HG03108 (cell line): ENCODE data around the gene TWIST2.

Source experiments
- ATAC-seq: cut with Tn5 transposase; IDR thresholded peaks from one replicate; pipeline ENCODE4 v1.9.1; 2021; ENCODE audit warnings: moderate library complexity; ENCODE audit not compliant: unreplicated experiment

The TWIST2 gene

DNA sequence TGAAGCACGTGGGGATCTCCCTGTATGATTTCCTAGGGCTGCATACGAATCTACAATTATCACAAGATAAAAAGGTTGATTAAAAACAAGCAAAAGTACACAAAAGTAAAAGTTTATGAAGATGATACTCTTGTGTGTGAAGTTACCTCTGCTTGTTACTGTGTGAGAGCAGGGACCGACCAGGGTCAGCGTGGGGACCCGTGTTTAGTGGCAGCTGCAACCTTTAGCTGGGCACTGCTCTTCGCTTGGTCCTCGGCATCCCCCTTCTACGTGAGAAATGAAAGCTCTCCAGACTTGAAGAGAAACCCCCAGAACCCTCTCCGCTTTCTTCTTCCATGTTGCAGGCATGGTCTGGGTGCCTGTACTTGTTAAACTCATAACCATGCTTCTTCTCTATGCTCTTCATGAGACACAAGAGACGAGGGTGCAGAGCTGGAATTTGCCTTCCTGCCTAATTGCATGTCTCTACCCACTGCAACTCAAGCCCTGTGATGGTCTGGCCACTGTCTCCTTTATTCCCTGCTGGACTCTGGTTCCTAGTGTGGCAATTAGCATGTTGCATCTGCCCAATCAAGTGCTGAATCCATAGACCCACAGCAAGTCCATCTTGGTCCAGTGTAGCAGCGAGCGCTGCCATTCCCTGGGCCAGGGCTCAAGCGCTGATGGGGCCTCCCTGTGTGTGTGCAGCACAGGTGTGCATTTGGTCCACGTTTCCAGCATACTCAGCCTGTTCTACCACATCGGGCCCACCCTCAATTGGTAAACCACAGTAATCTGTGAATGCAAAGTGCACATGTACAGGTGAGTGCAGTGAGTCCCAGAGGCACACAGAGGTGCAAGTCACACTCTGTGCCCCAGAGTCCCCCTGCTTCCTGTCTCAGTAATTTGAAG is 88.5 kb downstream of the TWIST2 start:
- no peak for ATAC-seq

DNA sequence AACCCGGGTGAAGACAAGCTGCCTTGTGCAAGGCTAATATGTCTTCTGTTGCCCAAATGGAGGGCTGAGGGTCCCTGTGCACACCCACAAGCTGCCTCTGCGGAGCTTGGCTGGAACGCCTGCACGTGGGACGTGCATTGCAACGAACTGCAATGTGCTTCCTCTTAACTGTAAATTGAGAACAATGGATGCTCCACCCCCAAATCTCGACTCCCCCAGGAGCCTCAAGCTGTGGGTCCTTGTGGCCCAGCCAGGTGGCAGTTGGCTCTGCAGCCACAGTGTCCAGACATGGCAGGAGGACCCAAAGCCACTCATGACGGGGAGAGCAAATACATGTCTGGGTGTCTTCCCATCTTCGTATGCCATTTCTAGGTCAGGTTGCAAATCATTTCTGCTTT is 90.1 kb downstream of the TWIST2 start:
- ATAC-seq, result no peak

DNA sequence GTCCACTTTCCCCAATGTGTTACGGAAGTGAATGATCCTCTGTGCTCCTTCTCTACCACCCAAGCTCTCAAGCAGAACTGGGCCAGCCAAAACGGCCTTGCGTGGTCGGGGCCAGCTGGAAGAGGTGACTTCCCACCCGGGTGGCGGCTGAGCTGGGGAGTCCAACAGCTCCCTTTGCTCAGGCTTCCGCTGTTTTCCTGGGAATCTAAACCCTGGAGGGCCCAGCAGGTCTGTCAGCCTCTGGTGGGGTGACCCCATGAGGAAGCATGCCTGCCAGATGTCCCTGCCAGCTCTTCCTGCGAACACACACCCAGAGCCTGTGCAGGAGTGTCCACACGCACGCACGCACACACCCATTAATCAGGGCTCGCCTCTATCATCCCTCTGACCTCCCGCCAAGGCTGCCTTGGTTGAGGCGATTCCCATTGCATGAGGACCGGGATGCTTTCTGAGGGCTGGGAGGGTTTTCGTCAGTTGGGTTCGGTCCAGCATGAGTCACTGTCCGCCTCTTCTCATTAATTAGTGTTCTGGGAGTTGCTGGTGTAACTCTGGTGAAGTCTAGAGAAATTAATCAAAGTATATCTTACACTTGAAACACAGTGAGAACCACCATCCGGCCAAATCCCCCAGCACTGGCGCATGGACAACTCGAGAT is 90.6 kb downstream of the TWIST2 start:
- ATAC-seq, result no peak

DNA sequence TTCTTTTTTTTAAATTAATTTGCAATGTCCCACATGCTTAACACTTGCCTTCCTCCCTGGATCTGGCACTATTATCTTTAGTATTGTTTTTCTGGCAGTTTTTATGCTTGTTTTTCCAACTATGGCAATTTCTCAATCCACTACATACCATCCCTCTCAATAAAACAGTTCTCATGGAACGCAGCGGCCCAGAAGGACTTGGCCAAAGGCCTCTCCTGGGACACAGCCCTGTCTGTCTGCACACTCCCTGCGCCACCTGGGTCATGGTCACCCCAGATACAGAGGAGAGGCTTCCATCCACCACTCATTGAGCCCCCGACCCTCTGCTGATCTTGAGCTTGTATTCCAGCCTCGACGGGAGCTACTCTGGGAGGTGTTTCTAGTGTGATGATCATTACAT is 91.2 kb downstream of the TWIST2 start:
- ATAC-seq, result no peak

DNA sequence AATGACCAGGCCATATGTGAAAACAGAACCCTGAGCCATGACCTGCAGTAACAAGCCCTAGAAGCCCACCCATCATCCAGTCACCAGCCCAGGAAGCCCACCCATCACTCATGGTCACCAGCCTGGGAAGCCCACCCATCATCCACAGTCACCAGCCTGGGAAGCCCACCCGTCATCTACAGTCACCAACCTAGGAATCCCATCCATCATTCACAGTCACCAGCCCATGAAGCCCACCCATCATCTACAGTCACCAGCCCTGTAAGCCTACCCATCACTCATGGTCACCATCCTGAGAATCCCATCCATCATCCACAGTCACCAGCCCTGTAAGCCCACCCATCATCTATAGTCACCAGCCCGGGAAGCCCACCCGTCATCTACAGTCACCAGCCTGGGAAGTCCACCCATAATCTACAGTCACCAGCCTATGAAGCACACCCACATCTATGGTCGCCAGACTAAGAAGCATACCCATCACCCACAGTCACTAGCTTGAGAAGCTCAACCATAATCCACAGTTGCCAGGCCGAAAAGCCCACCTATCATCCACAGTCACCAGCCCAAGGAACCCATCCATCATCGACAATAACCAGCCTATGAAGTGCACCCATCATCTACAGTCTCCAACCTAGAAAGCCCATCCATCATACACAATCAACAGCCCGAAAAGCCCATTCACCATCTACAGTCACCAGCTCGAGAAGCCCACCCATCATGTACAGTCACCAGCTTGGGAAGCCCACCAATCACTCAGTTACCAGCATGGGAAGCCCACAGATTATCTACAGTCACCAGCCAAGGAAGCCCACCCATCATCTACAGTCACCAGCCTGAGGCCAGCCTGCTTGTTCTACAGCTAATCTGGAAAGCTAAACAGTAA is 91.9 kb downstream of the TWIST2 start:
- no peak for ATAC-seq

DNA sequence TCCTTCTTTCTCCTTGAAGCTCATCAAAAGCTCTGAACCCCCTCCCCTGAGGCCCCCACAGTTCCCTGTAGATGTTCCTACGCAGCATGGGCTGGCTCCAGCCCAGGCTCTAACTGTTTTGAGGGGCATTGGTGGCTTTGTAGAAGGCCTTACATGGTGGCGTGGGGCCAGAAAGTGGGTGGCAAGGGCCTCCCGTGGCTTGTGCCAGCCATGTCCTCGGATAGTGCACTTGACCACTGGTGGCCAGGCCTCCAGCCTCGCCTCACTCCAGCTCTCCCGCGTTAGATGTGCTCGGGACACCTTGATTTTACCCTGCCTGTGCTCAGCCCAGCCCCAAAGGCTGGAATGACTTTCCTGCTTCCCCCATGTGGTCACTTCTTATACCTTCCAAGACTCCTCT is 92.9 kb downstream of the TWIST2 start:
- no peak for ATAC-seq

DNA sequence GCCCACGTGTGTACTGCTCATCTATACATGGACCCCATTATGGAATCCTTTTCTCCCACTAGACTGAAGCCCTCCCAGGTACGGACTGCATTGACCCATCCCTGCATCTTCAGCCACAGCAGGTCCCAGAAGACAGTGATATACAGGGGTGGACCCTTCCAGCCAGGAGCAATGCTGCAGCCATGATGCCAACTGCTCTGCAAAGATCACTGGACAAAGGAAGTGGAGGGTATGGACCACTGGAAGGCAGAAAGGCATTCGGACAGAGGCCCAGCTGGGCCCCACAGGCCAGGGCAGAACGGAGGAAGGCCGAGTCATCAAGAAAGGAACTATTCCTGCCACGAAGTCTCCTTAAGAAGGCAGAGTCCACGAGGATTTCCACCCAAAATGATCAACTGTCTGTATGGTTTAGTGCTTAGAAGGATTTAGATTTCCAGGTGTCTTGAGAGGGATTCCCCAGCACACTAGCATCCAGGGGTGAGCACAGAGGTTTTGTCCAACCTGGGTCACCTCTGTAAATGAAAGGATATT is 93.4 kb downstream of the TWIST2 start:
- ATAC-seq, result no peak

DNA sequence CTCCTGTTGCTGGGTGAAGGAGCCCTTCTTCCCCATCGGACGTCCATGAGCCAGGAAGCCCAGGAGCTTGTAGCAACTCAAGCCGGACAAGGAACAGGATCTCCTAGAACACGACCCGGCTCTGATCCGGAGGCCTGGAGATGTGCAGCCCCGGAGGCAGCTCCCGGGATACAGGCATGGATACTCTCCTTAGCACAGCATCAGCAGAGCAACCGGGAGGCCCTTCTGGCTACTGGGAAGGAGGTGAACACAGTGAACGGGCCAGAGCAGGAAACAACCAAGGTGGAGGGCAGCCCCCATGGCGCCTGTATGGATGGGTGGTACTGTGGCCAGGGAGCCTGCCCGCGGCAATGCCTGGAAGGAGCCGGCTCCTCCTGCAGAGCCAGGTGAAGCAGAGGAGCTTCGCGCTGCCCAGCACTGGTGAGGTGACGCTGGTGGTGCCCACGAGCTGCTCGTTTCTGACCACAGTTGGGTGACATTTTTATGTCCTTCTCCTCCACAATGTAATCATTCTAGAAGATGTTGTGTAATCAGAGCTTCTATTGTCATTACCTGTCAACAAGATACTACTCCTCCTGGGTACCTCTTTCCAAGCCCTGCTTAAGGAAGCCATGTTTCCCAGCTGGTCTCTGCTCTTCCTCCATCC is 94.3 kb downstream of the TWIST2 start:
- no peak for ATAC-seq

DNA sequence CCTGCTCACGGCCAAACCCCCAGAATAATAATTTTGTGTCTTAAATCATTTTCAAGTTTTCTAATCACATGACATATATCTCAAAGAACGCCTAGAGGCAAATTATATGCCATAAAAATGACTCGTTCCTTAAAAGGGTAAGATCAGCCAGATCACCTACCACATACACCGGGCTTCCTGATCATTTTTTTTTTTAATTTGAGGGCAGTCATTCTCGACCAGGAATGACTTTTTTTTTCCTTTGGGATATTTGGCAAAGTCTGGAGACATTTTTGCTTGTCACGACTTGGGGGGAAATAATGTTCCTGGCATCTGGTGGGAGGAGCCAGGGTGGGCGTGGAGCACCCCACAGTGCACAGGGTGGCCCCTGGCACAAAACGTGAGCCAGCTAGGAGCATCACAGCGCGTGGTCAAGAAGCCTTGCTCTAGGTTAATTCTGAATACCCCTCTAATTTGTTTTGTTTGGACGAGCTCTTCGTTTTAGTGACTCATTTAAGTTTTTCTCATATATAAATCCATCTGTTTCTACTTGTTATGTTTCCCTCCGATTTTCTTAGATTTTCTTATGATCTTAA is 94.9 kb downstream of the TWIST2 start:
- no peak for ATAC-seq

DNA sequence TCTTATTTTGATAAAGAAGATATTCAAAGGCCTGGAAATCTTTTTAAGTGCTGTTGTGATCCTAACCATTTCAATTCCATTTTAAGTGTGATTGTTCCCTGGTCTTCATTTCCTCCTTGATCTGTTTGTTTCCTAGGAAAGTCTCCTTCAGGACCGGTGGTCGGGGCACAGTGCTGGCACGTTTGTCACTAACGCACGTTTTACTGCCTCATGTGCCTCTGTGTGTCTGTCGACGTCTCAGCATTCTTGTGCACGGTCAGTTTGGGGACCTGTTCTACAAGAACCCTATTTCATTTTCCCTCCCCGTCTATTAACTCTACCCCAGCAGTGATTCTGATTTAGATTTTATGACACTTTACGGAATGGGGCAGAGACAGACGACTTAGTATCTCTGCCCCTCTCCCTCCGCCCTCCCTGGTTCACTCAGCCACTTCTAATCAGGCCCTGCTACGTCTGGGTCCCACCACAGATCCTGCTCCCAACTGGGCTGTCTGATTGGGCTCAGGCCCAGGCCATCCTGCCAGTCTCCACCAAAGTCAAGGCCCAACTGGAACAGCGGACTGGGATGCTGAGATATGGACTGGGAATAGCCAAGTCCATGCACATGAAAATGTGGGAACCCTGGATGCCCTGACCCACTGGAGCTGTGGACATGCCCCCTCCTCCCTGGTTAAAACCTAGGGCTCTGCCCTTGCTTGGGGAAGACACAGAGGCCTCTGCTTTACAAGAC is 95.6 kb downstream of the TWIST2 start:
- no peak for ATAC-seq

DNA sequence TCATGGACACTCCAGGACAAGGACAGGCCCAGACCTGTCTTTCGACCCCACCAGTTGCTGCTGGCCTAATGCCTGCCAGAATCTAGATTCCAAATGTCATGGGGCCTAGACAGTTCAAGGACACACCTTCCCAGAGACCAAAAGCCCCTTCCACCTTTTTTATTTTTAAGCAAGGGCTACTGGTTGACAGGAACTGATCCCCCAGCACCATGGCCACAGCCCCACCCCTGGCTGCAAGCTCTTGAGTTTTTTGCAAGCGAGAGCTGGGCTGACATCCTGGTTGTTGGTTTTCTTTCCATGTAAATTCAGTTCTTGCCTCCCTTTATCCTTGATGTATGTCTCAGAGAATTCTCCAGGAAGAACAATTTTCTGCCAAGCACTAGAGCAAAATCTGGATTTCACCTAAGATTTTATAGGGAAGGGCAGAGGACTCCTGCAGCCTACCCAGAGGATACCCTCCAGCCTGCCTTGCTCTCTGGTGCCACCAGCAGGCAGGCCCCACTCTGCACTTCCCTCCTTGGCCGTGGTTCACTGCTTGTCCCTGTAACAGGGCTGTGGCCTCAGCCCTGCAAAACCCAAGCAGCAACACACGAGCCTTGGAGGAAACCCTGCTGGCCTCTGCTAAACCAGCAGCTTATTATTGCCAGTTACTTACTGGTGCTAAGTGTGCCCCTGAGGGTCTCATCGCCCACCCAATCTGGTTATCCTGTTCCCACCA is 97.7 kb downstream of the TWIST2 start:
- ATAC-seq, result no peak

DNA sequence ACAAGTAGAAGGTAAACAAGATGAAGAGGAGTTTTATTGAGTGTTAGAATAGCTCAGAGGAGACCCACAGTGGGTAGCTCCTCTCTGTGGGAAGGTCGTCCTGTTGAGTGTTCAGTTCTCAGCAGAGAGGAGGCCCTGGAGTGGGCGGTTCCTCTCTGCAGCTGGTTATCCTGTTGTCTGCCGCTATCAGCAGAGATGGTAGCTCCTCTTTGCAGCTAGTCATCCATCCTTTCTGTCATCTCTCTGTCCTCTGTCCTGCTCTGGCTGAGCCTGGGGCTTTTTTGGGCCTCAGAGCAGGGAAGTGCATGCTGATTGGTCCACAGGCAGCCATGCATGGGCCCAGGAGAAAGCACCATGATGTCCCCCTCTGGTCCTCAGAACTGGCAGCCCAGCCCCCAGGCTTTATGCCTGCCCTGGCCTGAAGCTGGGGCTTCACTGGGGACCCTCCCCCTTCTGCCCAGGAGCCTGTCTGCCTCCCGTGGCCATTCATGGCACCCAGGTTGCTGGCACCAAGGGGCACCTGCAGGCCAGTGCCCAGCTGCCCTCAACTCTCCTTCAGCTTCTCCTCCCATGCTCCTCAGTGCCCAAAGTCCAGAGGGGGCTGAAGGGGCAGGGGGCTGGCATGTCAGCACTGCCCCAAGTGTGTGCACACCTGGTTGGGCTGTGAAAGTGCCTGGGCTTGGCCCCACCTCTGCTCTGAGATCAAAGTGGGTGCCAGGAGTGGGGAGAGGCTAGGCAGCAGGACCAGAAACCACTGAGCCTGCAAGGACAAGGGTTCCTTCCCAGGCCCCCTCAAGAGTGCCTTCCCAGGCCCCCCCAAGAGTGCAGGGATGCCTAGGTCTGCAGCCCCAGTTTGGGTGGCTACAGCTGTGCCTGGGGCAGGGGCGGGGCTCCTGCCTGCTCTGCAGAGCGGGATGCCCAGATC is 98.7 kb downstream of the TWIST2 start:
- ATAC-seq, result no peak

DNA sequence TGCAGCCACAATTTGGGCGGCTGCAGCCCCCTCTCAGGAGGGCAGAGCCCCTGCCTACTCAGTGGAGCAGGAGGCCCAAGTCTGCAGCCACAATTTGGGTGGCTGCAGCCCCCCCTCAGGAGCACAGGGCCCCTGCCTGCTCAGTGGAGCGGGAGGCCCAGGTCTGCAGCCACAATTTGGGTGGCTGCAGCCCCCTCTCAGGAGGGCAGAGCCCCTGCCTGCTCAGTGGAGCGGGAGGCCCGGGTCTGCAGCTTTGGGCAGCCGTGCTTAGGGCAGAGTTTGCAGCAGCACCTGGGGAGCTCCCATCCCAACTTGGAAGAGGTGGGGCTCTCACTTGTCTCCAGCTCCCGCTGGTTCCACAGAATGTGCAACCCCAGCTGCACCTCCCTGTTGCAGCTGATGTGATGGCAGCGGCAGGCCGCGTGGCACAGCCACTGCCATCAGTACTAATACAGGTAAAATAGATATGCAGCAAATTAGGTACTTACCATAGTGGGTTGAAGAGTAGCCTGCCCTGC is 99.4 kb downstream of the TWIST2 start:
- ATAC-seq, result no peak

DNA sequence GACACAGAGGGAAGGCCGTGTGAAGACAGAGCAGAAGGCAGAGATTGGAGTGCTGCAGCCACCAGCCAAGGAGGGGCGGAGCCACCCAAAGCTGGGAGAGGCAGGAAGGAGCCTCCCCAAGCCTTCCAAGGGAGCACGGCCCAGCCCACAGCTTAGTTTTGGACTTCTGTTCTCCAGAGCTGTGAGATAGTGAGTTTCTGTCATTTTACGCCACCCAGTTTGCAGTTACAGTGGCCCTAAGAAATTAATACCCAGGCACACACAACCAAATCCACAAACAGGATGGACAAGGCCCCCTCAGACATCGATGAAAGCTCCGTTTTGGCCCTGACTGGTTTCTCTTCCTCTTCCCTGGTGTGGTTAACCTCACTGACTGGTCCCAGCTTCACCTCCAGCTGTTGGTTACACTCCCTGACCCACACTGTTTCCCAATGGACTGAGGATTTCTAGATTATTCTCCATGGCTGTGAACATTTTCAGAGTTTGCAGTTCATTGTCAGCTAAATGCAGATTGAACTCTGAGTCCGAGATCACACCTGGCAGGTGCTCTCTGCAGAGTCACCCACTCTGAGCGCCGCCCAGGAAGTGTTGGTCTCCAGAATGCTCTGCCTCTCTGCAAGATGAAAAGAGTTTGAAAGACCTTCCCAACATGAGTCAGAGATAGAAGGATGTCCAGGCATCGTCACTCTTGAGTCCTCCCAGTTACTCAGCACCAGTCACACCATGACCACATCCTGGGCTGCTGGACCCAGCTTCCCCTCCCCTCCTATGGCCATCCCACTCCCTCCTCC is 100.2 kb downstream of the TWIST2 start:
- no peak for ATAC-seq

DNA sequence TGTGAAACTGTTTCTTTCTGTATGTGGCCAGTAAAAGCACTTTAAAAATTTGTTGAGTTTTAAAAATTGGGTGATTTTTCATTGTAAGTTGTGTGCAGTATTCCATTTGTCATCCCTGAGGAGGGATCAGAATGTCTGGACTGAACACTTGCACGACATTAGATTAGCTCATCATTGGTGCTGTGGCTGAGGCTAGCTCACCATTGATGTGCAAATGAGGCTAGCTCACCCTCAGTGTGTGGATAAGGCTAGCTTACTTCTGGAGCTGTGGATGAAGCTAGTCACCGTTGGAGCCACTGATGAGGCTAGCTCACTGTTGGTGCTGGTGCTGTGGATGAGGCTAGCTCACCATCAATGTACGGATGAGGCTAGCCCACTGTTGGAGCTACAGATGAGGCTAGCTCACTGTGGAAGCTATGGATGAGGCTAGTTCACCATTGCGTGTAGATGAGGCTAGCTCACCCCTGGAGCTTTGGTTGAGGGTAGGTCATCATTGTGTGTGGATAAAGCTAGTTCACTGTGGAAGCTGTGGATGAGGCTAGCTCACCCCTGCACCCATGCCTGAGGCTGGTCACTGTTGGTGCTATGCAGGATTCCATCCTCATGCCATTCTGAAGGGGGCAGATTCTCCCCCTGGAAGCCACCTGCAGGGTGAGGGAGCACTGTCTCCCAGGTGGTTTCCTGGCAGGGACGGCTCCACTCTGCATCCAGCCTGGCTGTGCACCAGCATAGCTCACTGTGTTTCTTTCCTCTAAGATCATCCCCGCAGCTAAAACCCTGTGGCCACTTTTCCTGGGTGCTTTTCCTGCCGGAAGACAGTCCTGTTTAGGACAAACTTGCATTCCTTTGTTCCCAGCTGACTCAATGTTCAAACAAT is 101.1 kb downstream of the TWIST2 start:
- ATAC-seq, result no peak

DNA sequence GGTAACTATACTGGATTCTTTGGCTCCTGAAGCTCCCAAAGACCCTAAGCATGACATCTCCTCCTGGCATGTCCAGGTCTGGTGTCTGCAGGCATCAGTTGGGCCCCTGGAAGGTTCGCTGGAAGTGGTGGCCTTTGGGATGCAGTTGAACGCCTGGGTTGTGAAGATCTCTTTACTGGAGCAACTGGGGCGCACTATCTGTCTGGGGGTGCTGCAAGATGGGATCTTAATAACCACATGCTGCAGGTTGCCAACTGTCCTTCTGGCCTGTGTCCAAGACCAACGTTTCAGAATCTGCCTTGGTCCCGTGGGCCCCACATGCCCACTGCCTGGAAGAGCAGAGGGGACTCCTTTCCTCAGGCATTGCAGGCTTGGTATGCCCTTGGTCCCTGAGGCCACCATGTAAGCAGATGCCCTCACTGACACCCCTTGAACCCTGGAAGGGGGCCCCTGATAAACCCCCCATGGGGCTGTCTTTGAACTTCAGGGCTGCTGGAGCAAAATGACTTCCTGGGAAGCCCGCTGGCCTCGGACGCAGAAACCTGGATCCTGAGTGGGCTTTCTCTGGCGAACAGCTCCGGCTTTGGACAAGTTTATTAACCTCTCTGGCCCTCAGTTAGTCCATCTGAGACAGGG is 101.9 kb downstream of the TWIST2 start:
- no peak for ATAC-seq
